GM18526 (cell line): Measurements from ENCODE around the gene SHROOM1.

Experiments
- POLR2A ChIP-seq: IDR thresholded peaks from 3 replicates; pipeline ENCODE4 v1.6.1; 2011; ENCODE audit not compliant: insufficient read length; ENCODE audit errors: extremely low read depth

The SHROOM1 gene

DNA sequence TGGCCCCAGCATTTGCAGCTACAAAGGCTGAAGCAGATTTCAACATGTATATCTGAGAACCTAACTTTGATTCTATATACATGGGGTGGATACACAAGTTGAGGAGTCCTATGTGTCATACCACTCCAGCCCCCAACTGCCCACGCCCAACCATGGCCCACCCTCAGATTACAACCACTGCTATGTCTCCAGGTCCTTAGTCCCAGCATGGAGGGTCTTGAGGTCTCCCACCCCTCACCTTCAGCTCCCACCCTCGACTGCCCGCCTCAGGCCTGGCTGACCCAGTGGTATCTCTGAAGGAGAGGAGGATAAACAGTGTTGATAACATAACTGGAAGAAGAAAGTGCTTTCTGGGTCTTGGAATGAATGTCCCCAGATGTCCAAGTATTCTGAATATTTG, 9.1 kb downstream of the SHROOM1 start:
- no peak for TF ChIP-seq POLR2A

DNA sequence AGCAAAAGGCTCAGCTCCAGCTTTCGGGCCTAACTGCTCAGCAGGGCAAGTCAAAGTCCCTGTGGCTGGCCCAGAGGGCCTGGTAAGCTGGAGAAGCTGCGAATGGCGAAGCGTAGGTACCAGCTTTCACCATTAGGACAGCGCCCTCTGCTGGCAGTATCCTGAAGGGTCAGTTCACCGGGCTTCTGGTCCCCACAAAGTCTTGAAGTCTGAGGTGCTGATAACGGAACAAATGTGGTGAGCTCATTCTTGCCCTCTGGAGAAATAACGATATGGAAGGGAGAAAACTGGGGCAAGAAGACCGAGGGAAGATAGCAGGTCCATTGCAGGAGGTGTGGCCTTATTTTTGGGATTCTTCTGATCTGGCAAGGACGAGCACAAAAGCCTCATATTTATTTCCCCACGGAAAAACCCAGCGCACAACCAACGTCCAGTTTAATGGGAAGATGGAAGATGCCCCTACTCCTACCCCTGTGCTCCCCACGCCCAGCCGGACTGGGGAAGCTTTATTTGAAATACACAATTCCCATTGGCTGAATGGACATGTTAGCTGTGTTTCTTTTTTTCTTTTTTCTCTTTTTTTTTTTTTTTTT, 10.2 kb downstream of the SHROOM1 start:
- TF ChIP-seq POLR2A = no peak

DNA sequence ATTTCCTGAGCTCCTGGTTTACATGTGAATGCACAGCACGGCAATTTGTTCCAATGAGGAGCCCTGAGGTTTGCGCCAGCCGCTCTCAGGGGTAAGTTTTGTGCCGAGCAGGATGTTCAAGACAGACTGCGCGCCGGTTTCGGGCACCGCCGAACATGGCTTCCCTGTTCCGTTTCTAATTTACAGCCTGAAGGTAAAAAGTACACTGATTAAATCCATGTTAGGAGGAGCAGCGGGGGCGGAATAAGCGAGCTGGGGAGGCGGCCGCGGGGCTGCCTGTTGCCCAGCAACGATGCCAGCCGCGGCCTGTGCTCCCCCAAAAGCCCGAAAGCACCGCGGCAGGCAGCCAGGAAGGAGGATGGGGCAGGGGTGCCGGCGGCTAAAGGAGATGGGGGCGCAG, 11.0 kb downstream of the SHROOM1 start:
- TF ChIP-seq POLR2A = no peak

DNA sequence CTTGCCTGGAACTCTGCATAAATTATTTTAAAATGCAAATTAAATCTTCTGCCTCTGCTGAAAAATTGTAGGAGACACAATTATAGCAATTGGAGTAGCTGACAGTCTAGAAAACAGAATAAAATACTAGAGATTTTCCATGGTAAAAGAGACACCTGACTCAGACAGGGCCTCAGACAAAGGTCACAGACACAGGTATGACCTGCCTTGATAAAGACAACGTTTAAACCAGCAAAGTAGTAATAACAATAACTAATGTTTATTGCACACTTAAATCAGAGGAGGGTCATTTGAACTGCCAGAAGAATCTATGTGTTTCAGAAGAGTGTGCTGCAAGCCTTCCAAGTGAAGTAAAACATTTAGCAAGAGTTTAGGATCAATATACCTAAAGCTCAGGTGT, 13.4 kb downstream of the SHROOM1 start:
- no peak for TF ChIP-seq POLR2A

DNA sequence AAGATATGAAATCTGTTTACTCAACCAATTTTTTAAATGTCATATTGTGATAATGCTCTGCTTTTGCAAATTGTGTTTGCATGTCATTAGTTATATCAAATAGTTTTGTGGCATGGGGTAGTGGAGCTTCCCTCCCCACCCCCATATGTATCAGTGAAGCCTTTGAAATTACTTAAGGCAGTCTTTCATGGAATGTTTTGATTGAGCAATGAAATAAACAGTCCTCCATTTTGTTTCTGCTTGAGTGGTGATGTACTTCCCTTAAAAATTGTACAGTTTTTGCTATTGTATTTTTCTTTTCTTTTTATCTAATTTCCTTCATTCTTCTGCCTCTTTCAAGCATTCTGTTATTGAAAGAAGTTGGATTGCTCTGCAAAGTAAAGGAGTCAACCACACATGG, 13.9 kb downstream of the SHROOM1 start:
- no peak for TF ChIP-seq POLR2A

DNA sequence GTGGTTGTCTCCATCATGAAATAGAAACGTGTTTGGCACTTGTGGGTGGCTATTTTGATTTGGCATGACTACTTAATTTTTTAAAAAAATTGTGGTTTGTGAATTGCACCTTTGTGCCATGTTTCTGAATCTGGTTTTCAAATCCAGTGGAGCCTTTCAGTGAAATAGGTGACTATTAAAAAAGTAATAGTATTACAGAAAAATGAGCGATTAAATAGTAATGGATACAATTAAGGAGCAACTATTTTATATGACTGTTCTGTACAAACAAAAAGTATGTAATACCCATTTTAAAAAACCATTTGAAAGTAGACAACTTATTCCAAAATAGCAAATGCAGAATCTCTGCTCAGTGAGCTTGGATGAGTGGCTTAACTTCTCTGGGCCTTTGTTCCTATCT, 14.4 kb downstream of the SHROOM1 start:
- no peak for TF ChIP-seq POLR2A

DNA sequence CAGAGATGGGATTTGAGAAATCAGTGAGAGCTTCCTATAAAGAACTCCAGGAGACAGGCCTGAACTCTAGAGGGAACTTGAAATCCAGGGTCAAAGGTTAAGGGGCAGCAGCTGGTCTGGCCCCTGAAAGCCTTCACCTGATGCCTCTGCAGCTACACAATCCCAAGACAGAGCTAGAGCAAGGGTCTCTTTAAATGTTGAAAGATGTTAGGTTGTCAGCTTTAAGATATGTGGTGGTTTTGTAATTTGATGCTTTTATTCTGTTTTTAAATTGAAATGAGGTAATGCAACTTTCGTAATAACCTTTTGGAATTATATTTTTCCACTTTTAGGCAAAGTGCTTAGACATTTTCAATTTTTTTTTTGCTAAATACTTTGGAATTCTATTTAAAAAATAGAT, 15.0 kb downstream of the SHROOM1 start:
- no peak for TF ChIP-seq POLR2A

DNA sequence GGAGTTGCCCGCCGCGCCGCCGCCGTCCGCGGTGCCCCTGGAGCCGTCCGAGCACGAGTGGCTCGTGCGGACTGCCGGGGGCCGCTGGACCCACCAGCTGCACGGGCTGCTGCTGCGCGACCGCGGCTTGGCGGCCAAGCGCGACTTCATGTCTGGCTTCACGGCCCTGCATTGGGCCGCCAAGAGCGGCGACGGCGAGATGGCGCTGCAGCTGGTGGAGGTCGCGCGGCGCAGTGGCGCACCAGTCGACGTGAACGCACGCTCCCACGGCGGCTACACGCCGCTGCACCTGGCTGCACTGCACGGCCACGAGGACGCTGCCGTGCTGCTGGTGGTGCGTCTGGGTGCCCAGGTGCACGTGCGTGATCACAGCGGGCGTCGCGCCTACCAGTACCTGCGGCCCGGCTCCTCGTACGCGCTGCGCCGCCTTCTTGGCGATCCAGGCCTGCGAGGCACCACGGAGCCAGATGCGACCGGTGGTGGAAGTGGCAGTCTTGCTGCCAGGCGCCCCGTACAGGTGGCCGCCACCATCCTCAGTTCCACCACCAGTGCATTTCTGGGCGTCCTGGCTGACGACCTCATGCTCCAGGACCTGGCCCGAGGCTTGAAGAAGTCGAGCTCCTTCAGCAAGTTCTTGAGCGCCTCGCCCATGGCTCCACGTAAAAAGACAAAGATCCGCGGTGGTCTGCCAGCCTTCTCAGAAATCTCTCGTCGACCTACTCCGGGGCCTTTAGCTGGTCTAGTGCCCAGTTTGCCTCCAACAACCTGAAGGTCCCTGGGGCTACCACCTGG, 15.7 kb downstream of the SHROOM1 start:
- TF ChIP-seq POLR2A = no peak

DNA sequence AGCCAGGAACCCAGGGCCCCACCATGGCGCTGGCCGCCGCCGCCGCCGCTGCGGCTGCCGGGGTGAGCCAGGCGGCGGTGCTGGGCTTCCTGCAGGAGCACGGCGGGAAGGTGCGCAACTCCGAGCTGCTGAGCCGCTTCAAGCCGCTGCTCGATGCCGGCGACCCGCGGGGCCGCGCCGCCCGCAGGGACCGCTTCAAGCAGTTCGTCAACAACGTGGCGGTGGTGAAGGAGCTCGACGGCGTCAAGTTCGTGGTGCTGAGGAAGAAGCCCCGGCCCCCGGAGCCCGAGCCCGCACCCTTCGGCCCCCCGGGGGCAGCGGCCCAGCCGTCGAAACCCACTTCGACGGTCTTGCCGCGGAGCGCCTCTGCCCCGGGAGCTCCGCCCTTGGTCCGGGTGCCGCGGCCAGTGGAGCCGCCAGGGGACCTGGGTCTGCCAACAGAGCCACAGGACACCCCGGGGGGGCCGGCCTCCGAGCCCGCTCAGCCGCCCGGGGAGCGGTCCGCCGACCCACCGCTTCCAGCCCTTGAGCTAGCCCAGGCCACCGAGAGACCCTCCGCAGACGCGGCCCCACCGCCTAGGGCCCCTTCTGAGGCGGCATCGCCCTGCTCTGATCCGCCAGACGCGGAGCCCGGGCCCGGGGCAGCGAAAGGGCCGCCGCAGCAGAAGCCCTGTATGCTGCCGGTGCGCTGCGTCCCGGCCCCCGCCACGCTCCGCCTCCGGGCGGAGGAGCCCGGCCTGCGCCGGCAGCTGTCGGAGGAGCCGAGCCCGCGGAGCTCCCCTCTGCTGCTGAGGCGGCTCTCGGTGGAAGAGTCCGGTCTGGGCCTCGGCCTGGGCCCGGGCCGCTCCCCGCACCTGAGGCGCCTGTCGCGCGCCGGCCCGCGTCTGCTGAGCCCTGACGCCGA, 16.6 kb downstream of the SHROOM1 start:
- TF ChIP-seq POLR2A = no peak

DNA sequence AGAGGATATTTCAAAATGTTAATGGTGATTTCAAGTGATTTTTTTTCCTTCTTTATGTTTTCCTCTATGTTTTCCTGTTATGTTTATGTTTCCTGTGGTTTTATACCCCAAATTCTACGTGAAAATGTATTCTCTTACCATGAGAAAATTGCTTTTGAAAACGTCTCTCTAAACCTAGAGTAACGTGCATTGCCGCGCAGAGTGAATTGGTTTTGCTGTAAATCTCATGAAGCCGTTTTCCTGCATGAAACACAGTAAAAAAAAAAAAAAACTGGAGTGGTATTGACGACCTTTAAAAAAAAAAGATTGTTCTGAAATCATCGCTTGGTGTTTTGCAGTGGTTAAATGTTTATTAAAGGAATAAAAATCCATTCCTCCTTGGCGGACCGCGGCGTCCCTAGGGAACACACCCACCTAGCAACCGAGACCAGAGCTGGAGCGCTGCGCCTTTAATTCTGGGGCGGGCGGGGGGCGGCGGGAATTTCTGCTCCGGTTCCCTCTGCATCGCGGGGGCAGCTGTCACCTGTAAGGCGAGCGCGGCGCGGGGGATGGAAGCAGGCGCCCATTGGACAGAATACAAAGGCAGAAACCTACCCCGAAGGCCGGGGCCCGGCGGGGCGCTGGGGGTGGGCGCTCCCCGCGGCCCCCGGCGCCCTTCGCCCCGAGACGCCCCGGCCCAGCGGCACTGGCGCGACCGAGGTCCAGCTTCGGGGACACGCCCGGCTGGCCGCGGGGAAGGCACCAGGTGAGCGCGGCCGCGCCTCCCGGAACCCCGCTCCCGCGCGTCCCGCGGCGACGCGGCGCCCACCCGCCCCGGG, 17.5 kb downstream of the SHROOM1 start, which contains the start of gene SOWAHA:
TSS of gene SOWAHA (plus strand) at position 522 of the 818 bp plus-strand sequence. CDS start 320 bp downstream, outside the sequence.
- no peak for TF ChIP-seq POLR2A

DNA sequence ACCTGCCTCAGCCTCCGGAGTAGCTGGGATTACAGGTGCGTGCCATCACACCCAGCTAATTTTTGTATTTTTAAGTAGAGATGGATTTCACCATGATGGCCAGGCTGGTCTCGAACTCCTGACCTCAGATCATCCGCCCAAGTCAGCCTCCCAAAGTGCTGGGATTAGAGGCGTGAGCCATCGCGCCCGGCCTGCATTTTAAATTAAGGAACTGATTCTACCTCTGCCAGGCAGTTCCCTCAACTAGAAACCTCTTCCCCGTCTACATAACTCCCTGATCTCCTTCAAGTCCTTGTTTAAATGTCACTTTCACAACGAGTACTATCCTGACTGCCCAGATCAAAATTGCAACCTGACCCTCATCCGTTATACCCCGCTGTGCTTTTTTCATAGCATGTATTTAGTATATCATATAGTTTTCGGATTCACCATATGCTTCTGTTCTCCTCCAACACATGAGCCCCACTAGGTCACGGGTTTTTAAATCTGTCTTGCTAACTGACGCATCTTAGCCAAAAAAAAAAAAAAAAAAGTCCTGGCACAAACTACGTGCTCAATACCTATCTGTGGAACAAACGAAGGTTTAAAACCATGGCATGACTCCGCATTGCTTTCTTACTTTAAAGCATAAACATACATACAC, 18.2 kb downstream of the SHROOM1 start:
- TF ChIP-seq POLR2A = no peak

DNA sequence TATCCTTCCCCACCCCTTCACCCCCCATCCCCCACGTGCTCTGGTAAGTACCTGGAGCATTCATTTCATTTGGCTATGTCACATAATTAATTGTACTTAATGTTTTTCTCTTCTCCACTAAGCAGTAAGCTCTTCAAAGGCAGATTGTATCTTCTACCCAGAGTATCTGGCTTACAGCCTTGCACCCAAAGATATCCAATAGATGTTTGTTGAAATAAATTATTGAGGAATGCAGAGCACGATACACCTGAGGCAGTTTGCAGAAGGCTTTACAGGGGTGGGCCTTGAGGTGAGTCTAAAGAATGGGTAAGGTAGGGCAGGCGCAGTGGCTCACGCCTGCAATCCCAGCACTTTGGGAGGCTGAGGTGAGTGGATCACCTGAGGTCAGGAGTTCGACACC, 19.8 kb downstream of the SHROOM1 start:
- TF ChIP-seq POLR2A = no peak

DNA sequence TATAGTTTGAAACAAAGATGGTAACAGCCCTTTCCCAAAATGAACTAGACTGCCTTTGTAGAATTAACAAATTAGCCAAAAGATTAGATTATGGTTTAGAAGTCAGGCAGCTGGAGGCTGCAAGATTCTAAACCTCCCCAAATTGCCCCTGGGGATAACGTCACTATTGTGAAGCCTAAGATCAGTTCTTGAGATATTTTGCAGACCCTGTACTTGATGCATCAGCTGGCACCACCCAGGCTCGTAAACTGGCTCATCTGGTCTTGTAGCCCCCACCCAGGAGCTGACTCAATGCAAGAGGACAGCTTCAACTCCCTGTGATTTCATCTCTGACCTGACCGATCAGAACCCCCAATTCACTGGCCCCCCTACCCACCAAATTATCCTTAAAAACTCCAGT, 21.6 kb downstream of the SHROOM1 start:
- TF ChIP-seq POLR2A = no peak

DNA sequence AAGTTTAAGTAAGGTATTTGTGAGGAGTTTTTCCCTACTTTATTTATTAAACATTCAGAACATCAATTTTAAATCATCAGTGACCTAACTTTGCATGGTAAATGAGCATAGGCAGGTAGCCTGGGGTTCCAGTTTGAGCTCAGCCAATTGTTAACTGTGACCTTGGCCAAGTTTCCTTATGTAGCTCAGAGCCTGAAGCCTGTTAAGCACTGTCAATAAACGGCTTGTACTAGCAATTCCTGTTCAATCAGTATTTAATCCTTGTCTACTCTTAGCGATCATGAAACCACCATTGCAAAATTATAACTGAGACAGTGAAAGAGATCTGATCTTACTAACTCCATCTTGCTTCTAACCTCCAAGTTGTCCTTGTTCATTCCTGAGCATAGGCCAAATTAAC, 22.0 kb downstream of the SHROOM1 start:
- TF ChIP-seq POLR2A = no peak
